ENCODE data around the gene SGTA.

DNA sequence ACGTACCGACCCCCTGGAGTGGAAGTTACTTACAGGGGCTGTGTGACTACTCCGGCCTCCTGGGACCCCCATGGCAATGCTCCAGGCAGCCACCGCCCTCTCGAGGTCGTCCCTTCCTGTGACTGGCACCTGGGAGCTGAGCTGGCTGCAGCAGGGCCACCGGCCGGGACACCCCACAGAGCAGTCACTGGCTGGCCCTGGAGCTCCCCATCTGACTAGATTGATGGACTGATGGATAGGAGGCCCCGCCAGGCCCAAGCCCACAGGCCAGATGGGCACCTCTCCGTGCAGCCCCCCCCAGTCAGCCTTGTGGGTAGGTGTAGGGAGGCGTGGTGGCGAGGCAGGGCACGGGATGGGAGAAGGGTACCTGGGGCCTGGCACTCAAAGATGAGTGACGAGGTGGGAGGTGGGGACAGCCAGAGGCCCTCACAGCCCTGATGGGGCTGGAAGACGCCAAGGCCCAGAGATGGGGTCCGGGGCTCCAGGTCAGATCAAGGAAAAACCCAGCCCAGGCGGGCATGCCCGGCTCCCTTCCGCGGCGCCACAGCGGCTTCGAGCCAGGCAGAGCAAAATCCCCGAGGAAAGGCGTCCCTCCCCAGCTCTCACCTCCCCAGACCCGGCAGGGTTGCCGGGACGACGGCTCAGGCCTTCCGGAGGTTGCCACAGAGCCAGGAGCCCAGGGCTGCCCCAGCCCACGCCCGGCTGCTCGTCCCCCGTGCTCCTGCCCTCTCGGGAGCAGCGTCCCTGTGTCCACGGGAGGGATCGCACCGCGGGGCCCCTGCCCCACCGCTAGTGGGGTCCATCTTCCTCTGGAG is 51.7 kb downstream of the SGTA start:
- TF ChIP-seq REST (IDR thresholded peaks at IDR 0.05; ENCODE audit: borderline replicate concordance), result no peak
- no peak for TF ChIP-seq REST (CRISPR knock-in tag; IDR thresholded peaks at IDR 0.05; ENCODE audit: low read depth)
- peak; percentile 23; the same call in 1 of the 2 replicates for TF ChIP-seq POLR2A (conservative IDR thresholded peaks at IDR 0.05)
- no peak for TF ChIP-seq ZNF609 (CRISPR knock-in tag; IDR thresholded peaks at IDR 0.05; ENCODE audit: borderline replicate concordance)
- no peak for TF ChIP-seq ARNT (IDR thresholded peaks at IDR 0.05)
- TF ChIP-seq, protein P1, sequence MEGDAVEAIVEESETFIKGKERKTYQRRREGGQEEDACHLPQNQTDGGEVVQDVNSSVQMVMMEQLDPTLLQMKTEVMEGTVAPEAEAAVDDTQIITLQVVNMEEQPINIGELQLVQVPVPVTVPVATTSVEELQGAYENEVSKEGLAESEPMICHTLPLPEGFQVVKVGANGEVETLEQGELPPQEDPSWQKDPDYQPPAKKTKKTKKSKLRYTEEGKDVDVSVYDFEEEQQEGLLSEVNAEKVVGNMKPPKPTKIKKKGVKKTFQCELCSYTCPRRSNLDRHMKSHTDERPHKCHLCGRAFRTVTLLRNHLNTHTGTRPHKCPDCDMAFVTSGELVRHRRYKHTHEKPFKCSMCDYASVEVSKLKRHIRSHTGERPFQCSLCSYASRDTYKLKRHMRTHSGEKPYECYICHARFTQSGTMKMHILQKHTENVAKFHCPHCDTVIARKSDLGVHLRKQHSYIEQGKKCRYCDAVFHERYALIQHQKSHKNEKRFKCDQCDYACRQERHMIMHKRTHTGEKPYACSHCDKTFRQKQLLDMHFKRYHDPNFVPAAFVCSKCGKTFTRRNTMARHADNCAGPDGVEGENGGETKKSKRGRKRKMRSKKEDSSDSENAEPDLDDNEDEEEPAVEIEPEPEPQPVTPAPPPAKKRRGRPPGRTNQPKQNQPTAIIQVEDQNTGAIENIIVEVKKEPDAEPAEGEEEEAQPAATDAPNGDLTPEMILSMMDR (IDR thresholded peaks at IDR 0.05 in 2 of 3, conservative IDR thresholded peaks at IDR 0.05 in 1 of 3; ENCODE audit: insufficient read depth in 2 of 3, low read depth in 1 of 3, low read length in 3 of 3), result no peak
- no peak for TF ChIP-seq ZNF134 (CRISPR knock-in tag; conservative IDR thresholded peaks at IDR 0.05)
- no peak for TF ChIP-seq RAD21 (CRISPR knock-in tag; conservative IDR thresholded peaks at IDR 0.05 in 1 of 2, IDR thresholded peaks at IDR 0.05 in 1 of 2)
- no peak for TF ChIP-seq MCM7 (IDR thresholded peaks at IDR 0.05)

Measured in K562 (cell line).